ENCODE data around the gene GXYLT2. TPM values are rescaled to one million over a fixed set of nuclear protein-coding genes. Genes with fewer than 3 reads are reported as not detected.

Gene GXYLT2
- total and polyA plus RNA-seq, 2 donors (not counting 1 experiment from before 2014, with no cell fraction given), result 6.6 to 25.9 TPM

- Histone ChIP-seq H3K4me2 (ENCODE audit: extremely low read depth, insufficient read depth, low read length) (no peak overlapping the region), H3K4me1 (ENCODE audit: control insufficient read depth, extremely low read depth, insufficient read depth, low read length) (no peaks in the 10 kb centered on the region), H4K20me1 (ENCODE audit: control insufficient read depth, extremely low read depth, insufficient read depth, low read length) (no peaks in the 10 kb centered on the region), H3K9me3 (ENCODE audit: control insufficient read depth, insufficient read depth, low read depth, low read length) (no peaks in the 10 kb centered on the region), H3K36me3 (ENCODE audit: control insufficient read depth, insufficient read depth, low read length) (no peaks in the 10 kb centered on the region), H3K27ac (ENCODE audit: insufficient read depth, low read length) (no peak overlapping the region), H2AFZ (ENCODE audit: low read length) (no peak overlapping the region), H3K9ac (ENCODE audit: insufficient read depth, low read length) (no peak overlapping the region), H3K4me3 (replicated peaks in 1 of 4; ENCODE audit: control extremely low read depth in 1 of 4, insufficient read depth in 1 of 4, low read depth in 3 of 4, low read length in 4 of 4) (no peak overlapping the region), H3K27me3 (ENCODE audit: control insufficient read depth, insufficient read depth, low read length) (no peaks in the 10 kb centered on the region), H3K79me2 (ENCODE audit: control insufficient read depth, insufficient read depth, low read length) (no peaks in the 10 kb centered on the region)
- DNase-seq (ENCODE audit: low read depth in 2 of 2), result no peak
- TF ChIP-seq, protein P1, sequence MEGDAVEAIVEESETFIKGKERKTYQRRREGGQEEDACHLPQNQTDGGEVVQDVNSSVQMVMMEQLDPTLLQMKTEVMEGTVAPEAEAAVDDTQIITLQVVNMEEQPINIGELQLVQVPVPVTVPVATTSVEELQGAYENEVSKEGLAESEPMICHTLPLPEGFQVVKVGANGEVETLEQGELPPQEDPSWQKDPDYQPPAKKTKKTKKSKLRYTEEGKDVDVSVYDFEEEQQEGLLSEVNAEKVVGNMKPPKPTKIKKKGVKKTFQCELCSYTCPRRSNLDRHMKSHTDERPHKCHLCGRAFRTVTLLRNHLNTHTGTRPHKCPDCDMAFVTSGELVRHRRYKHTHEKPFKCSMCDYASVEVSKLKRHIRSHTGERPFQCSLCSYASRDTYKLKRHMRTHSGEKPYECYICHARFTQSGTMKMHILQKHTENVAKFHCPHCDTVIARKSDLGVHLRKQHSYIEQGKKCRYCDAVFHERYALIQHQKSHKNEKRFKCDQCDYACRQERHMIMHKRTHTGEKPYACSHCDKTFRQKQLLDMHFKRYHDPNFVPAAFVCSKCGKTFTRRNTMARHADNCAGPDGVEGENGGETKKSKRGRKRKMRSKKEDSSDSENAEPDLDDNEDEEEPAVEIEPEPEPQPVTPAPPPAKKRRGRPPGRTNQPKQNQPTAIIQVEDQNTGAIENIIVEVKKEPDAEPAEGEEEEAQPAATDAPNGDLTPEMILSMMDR (conservative IDR thresholded peaks at IDR 0.05 in 1 of 2, IDR thresholded peaks at IDR 0.05 in 1 of 2; ENCODE audit: low read depth in 1 of 2, low read length in 2 of 2), result no peak
- no peak for TF ChIP-seq EZH2 (IDR thresholded peaks at IDR 0.05; ENCODE audit: low read length, missing control alignments)
Measured at GRCh38 chr3:72982609-72983366, 94.9 kb downstream of the GXYLT2 start.

DNA sequence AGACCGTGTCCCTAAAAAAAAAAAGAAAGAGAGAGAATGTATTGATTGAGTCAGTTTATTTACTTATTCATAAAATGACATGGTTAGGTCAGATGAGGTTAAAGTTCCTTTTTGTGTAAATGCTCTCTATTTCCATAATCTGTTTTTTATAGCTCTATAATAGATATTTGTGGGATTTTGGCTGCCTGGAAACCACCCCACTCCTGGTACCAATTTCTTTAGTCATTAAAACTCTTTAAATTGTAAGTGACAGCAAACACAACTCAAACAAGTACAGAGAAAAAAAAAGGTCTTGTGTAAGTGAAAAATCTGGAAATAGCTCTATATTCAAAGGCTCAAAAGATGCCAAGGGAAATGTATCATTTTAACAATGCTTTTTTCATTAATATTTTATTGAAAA, 97.7 kb downstream of the GXYLT2 start:
- H2AFZ ChIP-seq (ENCODE audit: low read length), result no peak overlapping the region
- no peaks in the 10 kb centered on the region for H3K79me2 ChIP-seq (ENCODE audit: control insufficient read depth, insufficient read depth, low read length)
- H3K4me2 ChIP-seq (ENCODE audit: extremely low read depth, insufficient read depth, low read length), result no peak overlapping the region
- H4K20me1 ChIP-seq (ENCODE audit: control insufficient read depth, extremely low read depth, insufficient read depth, low read length), result no peaks in the 10 kb centered on the region
- H3K27ac ChIP-seq (ENCODE audit: insufficient read depth, low read length), result no peak overlapping the region
- no peak for DNase-seq (ENCODE audit: low read depth in 2 of 2)
- no peaks in the 10 kb centered on the region for H3K27me3 ChIP-seq (ENCODE audit: control insufficient read depth, insufficient read depth, low read length)
- TF ChIP-seq, protein P1 (conservative IDR thresholded peaks at IDR 0.05 in 1 of 2, IDR thresholded peaks at IDR 0.05 in 1 of 2; ENCODE audit: low read depth in 1 of 2, low read length in 2 of 2), result no peak
- no peak for TF ChIP-seq EZH2 (IDR thresholded peaks at IDR 0.05; ENCODE audit: low read length, missing control alignments)
- no peak overlapping the region for H3K9ac ChIP-seq (ENCODE audit: insufficient read depth, low read length)
- H3K9me3 ChIP-seq (ENCODE audit: control insufficient read depth, insufficient read depth, low read depth, low read length), result no peaks in the 10 kb centered on the region
- H3K36me3 ChIP-seq (ENCODE audit: control insufficient read depth, insufficient read depth, low read length), result no peaks in the 10 kb centered on the region
- H3K4me3 ChIP-seq (replicated peaks in 1 of 4; ENCODE audit: control extremely low read depth in 1 of 4, insufficient read depth in 1 of 4, low read depth in 3 of 4, low read length in 4 of 4), result no peak overlapping the region
- no peaks in the 10 kb centered on the region for H3K4me1 ChIP-seq (ENCODE audit: control insufficient read depth, extremely low read depth, insufficient read depth, low read length)

DNA sequence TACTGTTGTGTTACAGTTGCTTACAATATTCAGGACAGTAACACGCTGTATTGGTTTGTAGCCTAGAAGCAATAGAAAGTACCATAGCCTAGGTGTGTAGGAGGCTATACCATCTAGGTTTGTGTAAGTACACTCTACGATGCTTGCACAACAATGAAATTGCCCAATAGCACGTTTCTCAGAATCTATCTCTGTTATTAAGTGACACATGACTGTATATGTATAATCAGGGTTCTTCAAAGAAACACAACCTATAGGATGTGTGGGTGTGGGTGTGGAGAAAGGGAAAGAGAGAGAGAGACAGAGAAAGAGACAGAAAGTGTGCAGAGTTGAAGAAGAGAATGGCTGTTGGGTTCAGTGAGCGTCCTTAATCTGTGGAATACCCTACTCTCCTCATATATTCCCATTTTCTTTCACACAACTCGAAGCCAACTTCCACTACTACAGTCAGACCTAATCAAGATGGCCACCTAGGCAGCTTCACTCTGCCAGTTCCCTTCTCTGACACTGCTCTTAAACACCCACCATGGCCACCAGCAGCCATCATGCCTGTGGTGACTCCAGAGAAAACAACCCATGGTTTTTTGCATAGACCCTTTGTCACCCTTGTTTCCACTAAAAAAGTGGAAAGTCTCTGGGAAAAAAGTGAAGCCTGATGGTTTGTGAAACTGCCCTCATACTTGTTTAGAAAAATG, 103.0 kb downstream of the GXYLT2 start:
- no peak overlapping the region for H3K27ac ChIP-seq (ENCODE audit: insufficient read depth, low read length)
- no peak overlapping the region for H2AFZ ChIP-seq (ENCODE audit: low read length)
- no peaks in the 10 kb centered on the region for H3K79me2 ChIP-seq (ENCODE audit: control insufficient read depth, insufficient read depth, low read length)
- H3K27me3 ChIP-seq (ENCODE audit: control insufficient read depth, insufficient read depth, low read length), result no peaks in the 10 kb centered on the region
- H3K9ac ChIP-seq (ENCODE audit: insufficient read depth, low read length), result no peak overlapping the region
- no peaks in the 10 kb centered on the region for H3K4me1 ChIP-seq (ENCODE audit: control insufficient read depth, extremely low read depth, insufficient read depth, low read length)
- H3K4me3 ChIP-seq (replicated peaks in 1 of 4; ENCODE audit: control extremely low read depth in 1 of 4, insufficient read depth in 1 of 4, low read depth in 3 of 4, low read length in 4 of 4), result no peak overlapping the region
- H3K4me2 ChIP-seq (ENCODE audit: extremely low read depth, insufficient read depth, low read length), result no peak overlapping the region
- TF ChIP-seq, protein P1 (conservative IDR thresholded peaks at IDR 0.05 in 1 of 2, IDR thresholded peaks at IDR 0.05 in 1 of 2; ENCODE audit: low read depth in 1 of 2, low read length in 2 of 2), result no peak
- no peak for TF ChIP-seq EZH2 (IDR thresholded peaks at IDR 0.05; ENCODE audit: low read length, missing control alignments)
- DNase-seq (ENCODE audit: low read depth in 2 of 2), result no peak
- no peaks in the 10 kb centered on the region for H3K9me3 ChIP-seq (ENCODE audit: control insufficient read depth, insufficient read depth, low read depth, low read length)
- H3K36me3 ChIP-seq (ENCODE audit: control insufficient read depth, insufficient read depth, low read length), result no peaks in the 10 kb centered on the region
- no peaks in the 10 kb centered on the region for H4K20me1 ChIP-seq (ENCODE audit: control insufficient read depth, extremely low read depth, insufficient read depth, low read length)
